ENCODE data around the gene ARFGAP1.
A peak's percentile ranks its signal among the peaks of the same experiment; 100 is the strongest.

The ARFGAP1 gene

GRCh38 chr20:63272105-63273058 lies at the start of gene ARFGAP1:
ARFGAP1 (plus strand) TSS chr20:63272813; CDS start chr20:63275581, 2,768 bp downstream.
- peak; percentile 79 to 87 (median 84) for DNase-seq (ENCODE audit: low read depth in 4 of 4, low spot score in 1 of 4)

GRCh38 chr20:63223121-63223825 lies 49.3 kb upstream of the ARFGAP1 start:
- peak in 3 of 4 experiments; percentile 12 to 19 (median 16) for DNase-seq (ENCODE audit: low read depth in 4 of 4, low spot score in 1 of 4)

- no peak for DNase-seq (ENCODE audit: low read depth in 4 of 4, low spot score in 1 of 4)
These were observed 48.8 kb upstream of the ARFGAP1 start for GRCh38 chr20:63223826-63224207.

GRCh38 chr20:63224412-63225081 lies 48.1 kb upstream of the ARFGAP1 start:
- DNase-seq (ENCODE audit: low read depth in 4 of 4, low spot score in 1 of 4) = no peak

- no peak for DNase-seq (ENCODE audit: low read depth in 4 of 4, low spot score in 1 of 4)
These were observed 47.5 kb upstream of the ARFGAP1 start for GRCh38 chr20:63225082-63225454.

GRCh38 chr20:63226042-63226943 lies 46.3 kb upstream of the ARFGAP1 start:
- no peak for DNase-seq (ENCODE audit: low read depth in 4 of 4, low spot score in 1 of 4)

GRCh38 chr20:63227260-63227659 lies 45.4 kb upstream of the ARFGAP1 start:
- no peak for DNase-seq (ENCODE audit: low read depth in 4 of 4, low spot score in 1 of 4)

- DNase-seq (ENCODE audit: low read depth in 4 of 4, low spot score in 1 of 4) = no peak
These were observed 43.8 kb upstream of the ARFGAP1 start for GRCh38 chr20:63228806-63229205.

- DNase-seq (ENCODE audit: low read depth in 4 of 4, low spot score in 1 of 4) = no peak
These were observed 41.8 kb upstream of the ARFGAP1 start for GRCh38 chr20:63230800-63231268.

GRCh38 chr20:63232235-63233060 lies 40.2 kb upstream of the ARFGAP1 start:
- no peak for DNase-seq (ENCODE audit: low read depth in 4 of 4, low spot score in 1 of 4)

- no peak for DNase-seq (ENCODE audit: low read depth in 4 of 4, low spot score in 1 of 4)
These were observed 39.6 kb upstream of the ARFGAP1 start for GRCh38 chr20:63233061-63233344.

- DNase-seq (ENCODE audit: low read depth in 4 of 4, low spot score in 1 of 4) = no peak
These were observed 38.7 kb upstream of the ARFGAP1 start for GRCh38 chr20:63233924-63234323.

GRCh38 chr20:63234693-63235398 lies 37.8 kb upstream of the ARFGAP1 start:
- peak in 1 of 4 experiments; percentile 14 for DNase-seq (ENCODE audit: low read depth in 4 of 4, low spot score in 1 of 4)

- DNase-seq (ENCODE audit: low read depth in 4 of 4, low spot score in 1 of 4) = no peak
These were observed 37.1 kb upstream of the ARFGAP1 start, which contains the start of gene BIRC7 for GRCh38 chr20:63235399-63235983. BIRC7 (plus strand) TSS chr20:63235905; CDS start chr20:63236097, 192 bp downstream.

GRCh38 chr20:63236116-63236837 lies 36.3 kb upstream of the ARFGAP1 start:
- no peak for DNase-seq (ENCODE audit: low read depth in 4 of 4, low spot score in 1 of 4)

- DNase-seq (ENCODE audit: low read depth in 4 of 4, low spot score in 1 of 4) = no peak
These were observed 34.6 kb upstream of the ARFGAP1 start for GRCh38 chr20:63238031-63238430.

- DNase-seq (ENCODE audit: low read depth in 4 of 4, low spot score in 1 of 4) = no peak
These were observed 34.0 kb upstream of the ARFGAP1 start for GRCh38 chr20:63238514-63239125.

GRCh38 chr20:63239431-63239830 lies 33.2 kb upstream of the ARFGAP1 start:
- no peak for DNase-seq (ENCODE audit: low read depth in 4 of 4, low spot score in 1 of 4)

Data from stimulated activated CD4-positive, alpha-beta T cell treated with anti-CD3 and anti-CD28 coated beads, Interleukin-1b, Interleukin-23, amount 100 ng/mL, for 24 hours (primary cell).